ENCODE results near the gene PTAFR. TPM values are rescaled to one million over a fixed set of nuclear protein-coding genes. Genes with fewer than 3 reads are reported as not detected.

PTAFR gene
- total RNA-seq, 1 experiment from 2014 or later: 2.6 TPM

DNA sequence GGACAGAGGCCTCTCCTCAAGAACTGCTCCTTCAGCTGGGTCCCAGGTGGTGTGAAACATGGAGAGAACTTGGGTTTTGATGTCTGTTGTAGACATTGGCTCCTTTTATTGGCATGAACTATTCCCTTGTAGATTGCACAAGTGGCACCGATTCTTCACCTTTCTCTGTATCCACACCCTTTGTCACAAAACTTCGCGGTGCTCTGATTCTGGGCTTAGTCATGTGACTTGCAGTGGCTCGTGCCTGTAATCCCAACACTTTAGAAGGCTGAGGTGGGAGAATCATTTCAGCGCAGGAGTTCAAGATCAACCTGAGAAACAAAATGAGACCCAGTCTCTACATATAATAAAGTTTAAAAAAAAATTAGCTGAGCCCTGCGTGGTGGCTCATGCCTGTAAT is 45.6 kb downstream of the PTAFR start:
- CTCF ChIA-PET: no interaction called here

DNA sequence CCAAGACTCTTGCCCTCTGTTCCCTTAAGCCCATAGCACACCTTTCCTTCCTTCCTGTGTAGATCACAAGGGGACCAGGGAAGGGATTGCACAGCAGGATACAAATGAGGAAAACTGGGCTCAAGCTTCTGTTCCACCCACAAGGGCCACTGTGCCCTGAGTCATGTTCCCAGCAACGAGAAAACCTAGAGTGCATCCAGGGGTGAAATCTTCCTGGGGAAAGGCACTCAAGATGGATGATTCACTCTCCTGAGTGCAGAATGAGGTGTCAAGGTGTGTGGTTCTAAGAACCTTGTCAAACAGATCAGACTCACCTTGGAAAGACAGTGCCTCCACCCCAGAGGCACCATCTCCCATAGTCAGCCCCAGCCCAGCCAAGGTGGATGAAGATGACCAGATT is 47.3 kb downstream of the PTAFR start:
- no peaks in the 10 kb centered on the region for H3K36me3 Mint-ChIP-seq
- H3K4me1 Mint-ChIP-seq: no peaks in the 10 kb centered on the region
- ChIA-PET CTCF (interaction anchor here (1.1 to 1.4 kb wide), 2 partner anchors 16 to 19 kb away, joined by 3 read pairs; no protein-coding TSS in a partner anchor), POLR2A (no interaction called here)
- DNase-seq (ENCODE audit: low spot score) (no peak), ATAC-seq (no peak)
- no peaks in the 10 kb centered on the region; the same call in 1 of the 2 replicates for H3K27me3 Mint-ChIP-seq (ENCODE audit: low read depth)
- no peak for TF ChIP-seq ZNF138 (CRISPR knock-in tag; conservative IDR thresholded peaks at IDR 0.05)
- TF ChIP-seq, protein P1, sequence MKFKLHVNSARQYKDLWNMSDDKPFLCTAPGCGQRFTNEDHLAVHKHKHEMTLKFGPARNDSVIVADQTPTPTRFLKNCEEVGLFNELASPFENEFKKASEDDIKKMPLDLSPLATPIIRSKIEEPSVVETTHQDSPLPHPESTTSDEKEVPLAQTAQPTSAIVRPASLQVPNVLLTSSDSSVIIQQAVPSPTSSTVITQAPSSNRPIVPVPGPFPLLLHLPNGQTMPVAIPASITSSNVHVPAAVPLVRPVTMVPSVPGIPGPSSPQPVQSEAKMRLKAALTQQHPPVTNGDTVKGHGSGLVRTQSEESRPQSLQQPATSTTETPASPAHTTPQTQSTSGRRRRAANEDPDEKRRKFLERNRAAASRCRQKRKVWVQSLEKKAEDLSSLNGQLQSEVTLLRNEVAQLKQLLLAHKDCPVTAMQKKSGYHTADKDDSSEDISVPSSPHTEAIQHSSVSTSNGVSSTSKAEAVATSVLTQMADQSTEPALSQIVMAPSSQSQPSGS (CRISPR knock-in tag; IDR thresholded peaks at IDR 0.05; ENCODE audit: borderline replicate concordance, low read depth): no peak
- TF ChIP-seq, protein P2, sequence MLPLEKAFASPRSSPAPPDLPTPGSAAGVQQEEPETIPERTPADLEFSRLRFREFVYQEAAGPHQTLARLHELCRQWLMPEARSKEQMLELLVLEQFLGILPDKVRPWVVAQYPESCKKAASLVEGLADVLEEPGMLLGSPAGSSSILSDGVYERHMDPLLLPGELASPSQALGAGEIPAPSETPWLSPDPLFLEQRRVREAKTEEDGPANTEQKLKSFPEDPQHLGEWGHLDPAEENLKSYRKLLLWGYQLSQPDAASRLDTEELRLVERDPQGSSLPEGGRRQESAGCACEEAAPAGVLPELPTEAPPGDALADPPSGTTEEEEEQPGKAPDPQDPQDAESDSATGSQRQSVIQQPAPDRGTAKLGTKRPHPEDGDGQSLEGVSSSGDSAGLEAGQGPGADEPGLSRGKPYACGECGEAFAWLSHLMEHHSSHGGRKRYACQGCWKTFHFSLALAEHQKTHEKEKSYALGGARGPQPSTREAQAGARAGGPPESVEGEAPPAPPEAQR (CRISPR knock-in tag; IDR thresholded peaks at IDR 0.05): no peak
- no peak for TF ChIP-seq JUN (CRISPR knock-in tag; IDR thresholded peaks at IDR 0.05)
- no peak for TF ChIP-seq SOX15 (CRISPR knock-in tag; IDR thresholded peaks at IDR 0.05)
- H3K27ac Mint-ChIP-seq: no peak overlapping the region
- no peak overlapping the region for H3K4me3 Mint-ChIP-seq
- H3K9me3 Mint-ChIP-seq: peaks cover 7% of the 10 kb centered on the region; the same call in 1 of the 2 replicates

More for the DNA sequence above, 45.6 kb downstream of the PTAFR start:
- TF ChIP-seq, protein P3, sequence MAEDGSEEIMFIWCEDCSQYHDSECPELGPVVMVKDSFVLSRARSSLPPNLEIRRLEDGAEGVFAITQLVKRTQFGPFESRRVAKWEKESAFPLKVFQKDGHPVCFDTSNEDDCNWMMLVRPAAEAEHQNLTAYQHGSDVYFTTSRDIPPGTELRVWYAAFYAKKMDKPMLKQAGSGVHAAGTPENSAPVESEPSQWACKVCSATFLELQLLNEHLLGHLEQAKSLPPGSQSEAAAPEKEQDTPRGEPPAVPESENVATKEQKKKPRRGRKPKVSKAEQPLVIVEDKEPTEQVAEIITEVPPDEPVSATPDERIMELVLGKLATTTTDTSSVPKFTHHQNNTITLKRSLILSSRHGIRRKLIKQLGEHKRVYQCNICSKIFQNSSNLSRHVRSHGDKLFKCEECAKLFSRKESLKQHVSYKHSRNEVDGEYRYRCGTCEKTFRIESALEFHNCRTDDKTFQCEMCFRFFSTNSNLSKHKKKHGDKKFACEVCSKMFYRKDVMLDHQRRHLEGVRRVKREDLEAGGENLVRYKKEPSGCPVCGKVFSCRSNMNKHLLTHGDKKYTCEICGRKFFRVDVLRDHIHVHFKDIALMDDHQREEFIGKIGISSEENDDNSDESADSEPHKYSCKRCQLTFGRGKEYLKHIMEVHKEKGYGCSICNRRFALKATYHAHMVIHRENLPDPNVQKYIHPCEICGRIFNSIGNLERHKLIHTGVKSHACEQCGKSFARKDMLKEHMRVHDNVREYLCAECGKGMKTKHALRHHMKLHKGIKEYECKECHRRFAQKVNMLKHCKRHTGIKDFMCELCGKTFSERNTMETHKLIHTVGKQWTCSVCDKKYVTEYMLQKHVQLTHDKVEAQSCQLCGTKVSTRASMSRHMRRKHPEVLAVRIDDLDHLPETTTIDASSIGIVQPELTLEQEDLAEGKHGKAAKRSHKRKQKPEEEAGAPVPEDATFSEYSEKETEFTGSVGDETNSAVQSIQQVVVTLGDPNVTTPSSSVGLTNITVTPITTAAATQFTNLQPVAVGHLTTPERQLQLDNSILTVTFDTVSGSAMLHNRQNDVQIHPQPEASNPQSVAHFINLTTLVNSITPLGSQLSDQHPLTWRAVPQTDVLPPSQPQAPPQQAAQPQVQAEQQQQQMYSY (CRISPR knock-in tag; IDR thresholded peaks at IDR 0.05): no peak
- TF ChIP-seq JUN (CRISPR knock-in tag; IDR thresholded peaks at IDR 0.05) (no peak), OVOL2 (CRISPR knock-in tag; IDR thresholded peaks at IDR 0.05; ENCODE audit: borderline replicate concordance) (no peak), TEAD1 (CRISPR knock-in tag; IDR thresholded peaks at IDR 0.05) (no peak), ZNF416 (CRISPR knock-in tag; IDR thresholded peaks at IDR 0.05) (no peak)
- TF ChIP-seq, protein P4, sequence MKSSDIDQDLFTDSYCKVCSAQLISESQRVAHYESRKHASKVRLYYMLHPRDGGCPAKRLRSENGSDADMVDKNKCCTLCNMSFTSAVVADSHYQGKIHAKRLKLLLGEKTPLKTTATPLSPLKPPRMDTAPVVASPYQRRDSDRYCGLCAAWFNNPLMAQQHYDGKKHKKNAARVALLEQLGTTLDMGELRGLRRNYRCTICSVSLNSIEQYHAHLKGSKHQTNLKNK (CRISPR knock-in tag; IDR thresholded peaks at IDR 0.05): no peak
- no peak for DNase-seq (ENCODE audit: low spot score)
- Mint-ChIP-seq H3K4me1 (peaks cover 4% of the 10 kb centered on the region; the same call in 1 of the 2 replicates), H3K27me3 (ENCODE audit: low read depth) (no peaks in the 10 kb centered on the region; the same call in 1 of the 2 replicates), H3K9me3 (peaks cover 7% of the 10 kb centered on the region; the same call in 1 of the 2 replicates), H3K4me3 (no peak overlapping the region), H3K27ac (no peak overlapping the region), H3K36me3 (no peaks in the 10 kb centered on the region)
- POLR2A ChIA-PET: interaction anchor here (0.7 kb wide), 1 partner anchor 588 kb away, joined by 5 read pairs; no protein-coding TSS in a partner anchor
- no peak for ATAC-seq

DNA sequence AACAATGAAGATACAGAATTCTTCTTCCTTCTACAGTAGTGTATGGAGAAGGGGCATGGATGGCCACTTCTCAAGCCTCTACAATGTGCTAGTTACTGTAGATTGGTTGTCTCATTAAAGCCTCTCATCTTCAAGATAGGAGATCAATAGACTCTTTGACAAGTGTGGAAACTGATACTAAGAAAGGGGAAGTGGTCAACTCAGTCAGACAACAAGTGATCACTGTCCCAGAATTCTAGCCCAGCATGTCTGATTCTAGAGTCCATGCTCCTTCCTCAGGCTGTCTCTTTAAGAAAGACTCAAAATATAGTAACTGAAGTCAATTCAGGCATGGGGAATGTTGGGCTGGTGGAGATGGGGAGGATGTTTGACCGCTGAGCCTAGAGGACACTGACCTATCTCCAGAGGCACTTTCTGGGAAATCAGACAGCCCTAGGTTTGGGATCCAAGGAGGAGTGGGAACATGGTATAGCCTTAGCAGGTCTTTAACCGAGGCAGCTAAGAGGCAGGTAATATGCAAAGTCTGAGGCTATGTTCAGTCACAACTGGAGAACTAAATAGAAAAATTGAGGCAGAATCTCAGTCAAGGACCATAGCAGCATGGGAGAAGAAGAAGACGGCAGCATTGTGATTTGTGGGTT is 48.8 kb downstream of the PTAFR start:
- Mint-ChIP-seq H3K4me1 (no peaks in the 10 kb centered on the region), H3K27ac (no peak overlapping the region), H3K36me3 (no peaks in the 10 kb centered on the region), H3K9me3 (no peaks in the 10 kb centered on the region), H3K4me3 (no peak overlapping the region), H3K27me3 (ENCODE audit: low read depth) (no peaks in the 10 kb centered on the region; the same call in 1 of the 2 replicates)
- POLR2A ChIA-PET: no interaction called here
- no peak for ATAC-seq
- CTCF ChIA-PET: no interaction called here
- no peak for DNase-seq (ENCODE audit: low spot score)
- TF ChIP-seq, protein P3 (CRISPR knock-in tag; IDR thresholded peaks at IDR 0.05): no peak
- TF ChIP-seq, protein P5, sequence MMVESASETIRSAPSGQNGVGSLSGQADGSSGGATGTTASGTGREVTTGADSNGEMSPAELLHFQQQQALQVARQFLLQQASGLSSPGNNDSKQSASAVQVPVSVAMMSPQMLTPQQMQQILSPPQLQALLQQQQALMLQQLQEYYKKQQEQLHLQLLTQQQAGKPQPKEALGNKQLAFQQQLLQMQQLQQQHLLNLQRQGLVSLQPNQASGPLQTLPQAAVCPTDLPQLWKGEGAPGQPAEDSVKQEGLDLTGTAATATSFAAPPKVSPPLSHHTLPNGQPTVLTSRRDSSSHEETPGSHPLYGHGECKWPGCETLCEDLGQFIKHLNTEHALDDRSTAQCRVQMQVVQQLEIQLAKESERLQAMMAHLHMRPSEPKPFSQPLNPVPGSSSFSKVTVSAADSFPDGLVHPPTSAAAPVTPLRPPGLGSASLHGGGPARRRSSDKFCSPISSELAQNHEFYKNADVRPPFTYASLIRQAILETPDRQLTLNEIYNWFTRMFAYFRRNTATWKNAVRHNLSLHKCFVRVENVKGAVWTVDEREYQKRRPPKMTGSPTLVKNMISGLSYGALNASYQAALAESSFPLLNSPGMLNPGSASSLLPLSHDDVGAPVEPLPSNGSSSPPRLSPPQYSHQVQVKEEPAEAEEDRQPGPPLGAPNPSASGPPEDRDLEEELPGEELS (CRISPR knock-in tag; IDR thresholded peaks at IDR 0.05): no peak
- TF ChIP-seq, protein P2 (CRISPR knock-in tag; IDR thresholded peaks at IDR 0.05): no peak
- TF ChIP-seq, protein P4 (CRISPR knock-in tag; IDR thresholded peaks at IDR 0.05): no peak
- TF ChIP-seq CREM (CRISPR knock-in tag; IDR thresholded peaks at IDR 0.05): no peak
- TF ChIP-seq NFE2L1 (CRISPR knock-in tag; IDR thresholded peaks at IDR 0.05): no peak
- TF ChIP-seq, protein P6, sequence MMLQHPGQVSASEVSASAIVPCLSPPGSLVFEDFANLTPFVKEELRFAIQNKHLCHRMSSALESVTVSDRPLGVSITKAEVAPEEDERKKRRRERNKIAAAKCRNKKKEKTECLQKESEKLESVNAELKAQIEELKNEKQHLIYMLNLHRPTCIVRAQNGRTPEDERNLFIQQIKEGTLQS (CRISPR knock-in tag; conservative IDR thresholded peaks at IDR 0.05): no peak

Data from WTC11 (cell line).